Activated T-helper 2 cell treated with anti-CD3 and anti-CD28 coated beads, Interferon-gamma antibody, Interleukin-2, Interleukin-4, amounts not matched to agents 10 μg/mL and 5 μg/mL and 100 μg/mL, durations not matched to agents 14 hours and 24 hours and 36 hours (primary cell): Measurements from ENCODE around the gene TUBA3E. TPM values are rescaled to one million over a fixed set of nuclear protein-coding genes. Genes with fewer than 3 reads are reported as not detected.
"Not testable (repeated sequence)": the region's sequence is repeated elsewhere in the genome, so short reads cannot be mapped to it uniquely, and the experiment has no call there.

Experiments
- DNase-seq: peaks from one replicate; pipeline ENCODE4 v3.0.0; 2021; ENCODE audit warnings: low spot score
- H3K27ac Mint-ChIP-seq: one replicate; pipeline ENCODE4 v1.8.0; 2021; ENCODE audit warnings: mixed read lengths
- H3K27me3 Mint-ChIP-seq: one replicate; pipeline ENCODE4 v1.8.0; 2021; ENCODE audit warnings: low read depth, mixed read lengths
- H3K36me3 Mint-ChIP-seq: one replicate; pipeline ENCODE4 v1.8.0; 2021; ENCODE audit warnings: low read depth, mixed read lengths
- H3K4me1 Mint-ChIP-seq: one replicate; pipeline ENCODE4 v1.8.0; 2021; ENCODE audit warnings: low read depth, mixed read lengths
- H3K4me3 Mint-ChIP-seq: one replicate; pipeline ENCODE4 v1.8.0; 2021; ENCODE audit warnings: low read depth, mild to moderate bottlenecking, moderate library complexity, mixed read lengths
- H3K9me3 Mint-ChIP-seq: one replicate; pipeline ENCODE4 v1.8.0; 2021; ENCODE audit warnings: mixed read lengths
- intact Hi-C: fragments of 100-400 bp; cut with micrococcal nuclease; formaldehyde crosslinking; loops from one replicate; pipeline ENCODE4 v1.15.1; 2023
- total RNA-seq: library from RNA; stranded (reverse); gene quantifications from 2 replicates; pipeline ENCODE4 v1.2.3, GENCODE V29; 2022

The TUBA3E gene
- total RNA-seq, 1 donor from 2014 or later: not detected

DNA sequence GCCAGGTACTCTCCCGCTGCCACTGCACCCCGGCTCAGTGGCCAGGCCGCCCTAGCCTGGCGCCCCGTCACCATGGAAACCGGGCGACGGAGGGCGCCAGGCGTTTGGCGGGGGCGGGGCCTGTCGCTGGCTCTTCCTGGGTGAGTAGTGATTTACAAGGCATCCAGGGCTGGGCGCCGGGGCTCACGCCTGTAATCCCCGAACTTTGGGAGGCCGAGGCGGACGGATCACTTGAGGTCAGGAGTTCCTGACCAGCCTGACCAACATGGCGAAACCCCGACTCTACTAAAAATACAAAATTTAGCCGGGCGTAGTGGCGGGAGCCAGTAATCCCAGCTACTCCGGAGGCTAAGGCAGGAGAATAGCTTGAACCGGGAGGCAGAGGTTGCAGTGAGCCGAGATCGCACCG, 53.2 kb downstream of the TUBA3E start, which contains the start of gene CCDC74B:
TSS of gene CCDC74B (minus strand) at position 107 of the 409 bp plus-strand sequence. CDS start 116 bp downstream, outside the sequence.
- peak within 1 kb of the TSS; percentile 73 for H3K4me3 Mint-ChIP-seq
- peak; percentile 45 for DNase-seq
- H3K27ac Mint-ChIP-seq, H3K4me1 Mint-ChIP-seq, intact Hi-C loops, H3K27me3 Mint-ChIP-seq, H3K36me3 Mint-ChIP-seq, H3K9me3 Mint-ChIP-seq: not testable (repeated sequence)

DNA sequence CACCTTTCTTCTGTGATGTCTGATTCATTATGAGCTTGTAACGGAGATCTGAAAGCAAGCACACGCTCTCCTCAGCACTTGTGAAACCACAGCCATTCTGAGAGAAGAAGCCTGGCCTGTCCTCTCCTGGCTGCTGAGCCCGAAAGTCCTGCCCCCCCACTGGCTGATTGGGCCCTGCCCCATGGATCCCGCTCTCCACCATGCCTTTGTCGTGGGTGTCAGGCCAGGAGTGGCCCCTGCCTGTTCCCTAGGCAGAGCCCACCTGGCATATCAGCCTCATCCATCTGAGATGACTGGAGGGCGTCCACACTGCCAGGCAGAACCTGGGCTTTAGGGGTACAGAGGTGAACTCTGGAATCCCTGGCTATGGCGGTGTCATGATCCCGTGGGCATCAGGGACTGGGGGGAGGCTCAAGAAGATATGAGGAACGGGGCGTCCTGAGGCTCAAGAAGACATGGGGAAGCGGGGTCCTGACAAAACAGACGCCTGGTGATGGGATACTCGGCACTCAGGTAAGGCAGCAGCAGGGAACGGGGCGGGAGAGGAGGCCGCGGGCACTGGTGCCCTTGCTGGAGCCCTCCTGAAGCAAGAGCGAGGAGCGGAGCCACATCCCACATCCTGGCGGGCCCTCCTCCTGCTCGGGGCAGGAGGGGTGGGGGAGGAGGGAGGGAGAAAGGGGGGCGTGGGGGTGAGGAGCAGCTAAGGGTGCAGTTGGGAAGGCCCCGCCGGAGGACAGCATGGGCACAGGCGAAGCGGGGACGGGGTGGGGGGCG, 54.8 kb downstream of the TUBA3E start:
- H3K27me3 Mint-ChIP-seq, H3K27ac Mint-ChIP-seq, H3K9me3 Mint-ChIP-seq, H3K4me1 Mint-ChIP-seq, H3K36me3 Mint-ChIP-seq, intact Hi-C loops: not testable (repeated sequence)
- H3K4me3 Mint-ChIP-seq: peak overlapping the region; percentile 42
- DNase-seq: peak; percentile 7

DNA sequence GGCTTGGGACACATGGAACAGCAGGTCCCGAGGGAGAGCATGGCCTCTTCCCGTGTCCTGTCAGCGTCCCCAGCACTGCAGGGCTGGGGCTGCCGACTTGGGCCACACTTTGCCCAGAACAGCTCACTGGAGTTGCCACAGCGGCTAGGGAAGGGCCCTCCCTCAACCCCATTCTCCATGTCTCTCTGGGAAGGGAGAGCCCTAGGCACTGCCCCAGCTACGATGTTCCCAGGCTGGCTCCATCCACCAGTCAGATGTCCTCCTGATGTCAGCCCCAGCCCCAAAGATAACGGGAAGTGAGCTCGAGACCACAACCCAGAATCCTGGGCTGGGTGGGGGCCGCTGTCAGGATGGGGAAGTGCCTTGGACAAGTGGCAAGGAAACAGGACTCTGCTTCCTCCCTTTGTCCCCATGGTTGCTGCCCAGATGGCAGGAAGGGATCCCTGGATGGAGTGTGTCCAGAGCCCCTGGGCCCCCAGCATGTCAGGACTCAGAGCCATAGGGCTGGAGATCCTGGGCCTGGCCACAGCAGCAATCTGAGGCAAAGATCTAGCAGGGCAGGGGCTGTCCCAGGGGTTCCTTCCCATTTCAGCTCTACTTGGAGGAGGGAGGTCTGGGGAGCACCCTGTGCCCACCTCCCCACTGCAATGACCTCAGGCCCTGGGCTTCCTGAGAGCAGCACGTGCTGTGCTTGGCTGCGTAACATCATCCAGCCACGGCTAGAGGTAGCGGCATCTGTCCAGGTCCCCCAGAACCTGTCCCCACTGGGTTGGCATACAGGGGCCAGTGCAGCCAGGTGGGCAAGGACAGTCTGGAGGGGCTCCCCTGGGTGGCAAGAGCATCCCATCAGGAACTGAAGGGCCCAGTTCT, 55.6 kb downstream of the TUBA3E start:
- intact Hi-C loops, H3K9me3 Mint-ChIP-seq, H3K36me3 Mint-ChIP-seq, H3K27me3 Mint-ChIP-seq, H3K27ac Mint-ChIP-seq, H3K4me1 Mint-ChIP-seq: not testable (repeated sequence)
- H3K4me3 Mint-ChIP-seq: peak overlapping the region; percentile 37
- peak; percentile 4 for DNase-seq

Other genes with a start within 250 kb of the TUBA3E start
- gene RAB6C, start 218.8 kb downstream of the TUBA3E start, total RNA-seq: not detected in 2 replicates
- not detected in 2 replicates for gene POTEF, start 69.2 kb downstream of the TUBA3E start, total RNA-seq
- 0.94 and 1.1 TPM in 2 replicates for gene CCDC74B, start 53.3 kb downstream of the TUBA3E start, total RNA-seq
- 84.3 and 84.8 TPM in 2 replicates for gene SMPD4, start 16.8 kb downstream of the TUBA3E start, total RNA-seq
- 349 and 376 TPM in 2 replicates for gene MZT2B, start 16.2 kb downstream of the TUBA3E start, total RNA-seq
- 136 and 142 TPM in 2 replicates for gene IMP4, start 144.5 kb upstream of the TUBA3E start, total RNA-seq
- 72.6 and 72.9 TPM in 2 replicates for gene PTPN18, start 157.6 kb upstream of the TUBA3E start, total RNA-seq